Peyer's patch (tissue), 4 donors: ENCODE measurements around the gene MAEA. TPM values are rescaled to one million over a fixed set of nuclear protein-coding genes. Genes with fewer than 3 reads are reported as not detected.
A peak's percentile ranks its signal among the peaks of the same experiment; 100 is the strongest.

Experiments
- DNase-seq, 3 donors: peaks; one replicate each; pipeline ENCODE4 v3.0.0-alpha.2; 2017 to 2019
- H3K27ac ChIP-seq, 4 donors: fragments of 200-600 bp; sonication (generic); one replicate each; pipeline ENCODE4 v1.5.1; 2016 to 2019
- H3K27me3 ChIP-seq, 2 donors: fragments of 200-600 bp; sonication (generic); one replicate each; pipeline ENCODE4 v1.5.1; 2019
- H3K36me3 ChIP-seq, 3 donors: fragments of 200-600 bp; sonication (generic); one replicate each; pipeline ENCODE4 v1.5.1; 2016 to 2019
- H3K4me1 ChIP-seq, 4 donors: fragments of 200-600 bp; sonication (generic); one replicate each; pipeline ENCODE4 v1.5.1; 2016 to 2019
- H3K4me3 ChIP-seq, 4 donors: fragments of 200-600 bp; sonication (generic); 1 replicate in 3 of 4; 2 replicates in 1 of 4; pipeline ENCODE4 v1.5.1; 2016 to 2019; ENCODE audit warnings: mild to moderate bottlenecking in 1 of 4
- H3K9me3 ChIP-seq, 4 donors: fragments of 200-600 bp; sonication (generic); one replicate each; pipeline ENCODE4 v1.5.1; 2016 to 2019; ENCODE audit warnings: mild to moderate bottlenecking in 1 of 4
- POLR2A ChIP-seq, 2 donors: fragments of 450-650 bp; IDR thresholded peaks; one replicate each; pipeline ENCODE4 v1.5.1; 2017; ENCODE audit warnings: antibody characterized with exemption in 2 of 2, mild to moderate bottlenecking in 2 of 2, moderate library complexity in 2 of 2
- total RNA-seq, 4 donors: library from RNA; depleted of rRNA; stranded (reverse); fragments of >200 nt; gene quantifications; one replicate each; pipeline ENCODE4 v1.1.0, GENCODE V29; 2016
- TF ChIP-seq, protein P1 (sequence below), 6 experiments: fragments of 450-650 bp in 4 of 6; fragments of 200-600 bp in 2 of 6; sonication (generic) in 1 of 6; IDR thresholded peaks; one replicate each; pipeline ENCODE4 v1.5.1; 2017 to 2019; ENCODE audit warnings: antibody characterized with exemption in 6 of 6, mild to moderate bottlenecking in 3 of 6, moderate library complexity in 1 of 6

Gene MAEA
- total RNA-seq, 4 donors from 2014 or later = 112 to 200 (median 143) TPM

GRCh38 chr4:1366371-1367229, 76.9 kb downstream of the MAEA start:
- TF ChIP-seq POLR2A (IDR thresholded peaks at IDR 0.05) = no peak
- TF ChIP-seq, protein P1, sequence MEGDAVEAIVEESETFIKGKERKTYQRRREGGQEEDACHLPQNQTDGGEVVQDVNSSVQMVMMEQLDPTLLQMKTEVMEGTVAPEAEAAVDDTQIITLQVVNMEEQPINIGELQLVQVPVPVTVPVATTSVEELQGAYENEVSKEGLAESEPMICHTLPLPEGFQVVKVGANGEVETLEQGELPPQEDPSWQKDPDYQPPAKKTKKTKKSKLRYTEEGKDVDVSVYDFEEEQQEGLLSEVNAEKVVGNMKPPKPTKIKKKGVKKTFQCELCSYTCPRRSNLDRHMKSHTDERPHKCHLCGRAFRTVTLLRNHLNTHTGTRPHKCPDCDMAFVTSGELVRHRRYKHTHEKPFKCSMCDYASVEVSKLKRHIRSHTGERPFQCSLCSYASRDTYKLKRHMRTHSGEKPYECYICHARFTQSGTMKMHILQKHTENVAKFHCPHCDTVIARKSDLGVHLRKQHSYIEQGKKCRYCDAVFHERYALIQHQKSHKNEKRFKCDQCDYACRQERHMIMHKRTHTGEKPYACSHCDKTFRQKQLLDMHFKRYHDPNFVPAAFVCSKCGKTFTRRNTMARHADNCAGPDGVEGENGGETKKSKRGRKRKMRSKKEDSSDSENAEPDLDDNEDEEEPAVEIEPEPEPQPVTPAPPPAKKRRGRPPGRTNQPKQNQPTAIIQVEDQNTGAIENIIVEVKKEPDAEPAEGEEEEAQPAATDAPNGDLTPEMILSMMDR (IDR thresholded peaks at IDR 0.05) = no peak
- H3K4me3 ChIP-seq = no peak overlapping the region
- peak overlapping the region in 1 of 4 donors; percentile 19 for H3K27ac ChIP-seq
- peak in 1 of 3 donors; percentile 40 for DNase-seq
- H3K4me1 ChIP-seq = no peaks in the 10 kb centered on the region
- no peaks in the 10 kb centered on the region for H3K9me3 ChIP-seq
- no peaks in the 10 kb centered on the region for H3K27me3 ChIP-seq
- H3K36me3 ChIP-seq = peaks cover 0 to 30% (median 0%) of the 10 kb centered on the region in 3 donors

GRCh38 chr4:1367230-1367935, 77.7 kb downstream of the MAEA start:
- Histone ChIP-seq H3K4me1 (no peaks in the 10 kb centered on the region), H3K36me3 (peaks cover 0 to 30% (median 0%) of the 10 kb centered on the region in 3 donors), H3K27ac (no peak overlapping the region), H3K9me3 (no peaks in the 10 kb centered on the region), H3K27me3 (no peaks in the 10 kb centered on the region), H3K4me3 (no peak overlapping the region)
- peak in 1 of 3 donors; percentile 40 for DNase-seq
- TF ChIP-seq POLR2A (IDR thresholded peaks at IDR 0.05) = no peak
- TF ChIP-seq, protein P1 (IDR thresholded peaks at IDR 0.05) = no peak

- no peak for DNase-seq
- no peak overlapping the region for H3K27ac ChIP-seq
- H3K4me1 ChIP-seq = no peaks in the 10 kb centered on the region
- H3K4me3 ChIP-seq = no peak overlapping the region
- peaks cover 0 to 30% (median 0%) of the 10 kb centered on the region in 3 donors for H3K36me3 ChIP-seq
- no peaks in the 10 kb centered on the region for H3K9me3 ChIP-seq
- H3K27me3 ChIP-seq = no peaks in the 10 kb centered on the region
- TF ChIP-seq POLR2A (IDR thresholded peaks at IDR 0.05) = no peak
- TF ChIP-seq, protein P1 (IDR thresholded peaks at IDR 0.05) = no peak
These were observed 78.2 kb downstream of the MAEA start for GRCh38 chr4:1367936-1368289.

DNA sequence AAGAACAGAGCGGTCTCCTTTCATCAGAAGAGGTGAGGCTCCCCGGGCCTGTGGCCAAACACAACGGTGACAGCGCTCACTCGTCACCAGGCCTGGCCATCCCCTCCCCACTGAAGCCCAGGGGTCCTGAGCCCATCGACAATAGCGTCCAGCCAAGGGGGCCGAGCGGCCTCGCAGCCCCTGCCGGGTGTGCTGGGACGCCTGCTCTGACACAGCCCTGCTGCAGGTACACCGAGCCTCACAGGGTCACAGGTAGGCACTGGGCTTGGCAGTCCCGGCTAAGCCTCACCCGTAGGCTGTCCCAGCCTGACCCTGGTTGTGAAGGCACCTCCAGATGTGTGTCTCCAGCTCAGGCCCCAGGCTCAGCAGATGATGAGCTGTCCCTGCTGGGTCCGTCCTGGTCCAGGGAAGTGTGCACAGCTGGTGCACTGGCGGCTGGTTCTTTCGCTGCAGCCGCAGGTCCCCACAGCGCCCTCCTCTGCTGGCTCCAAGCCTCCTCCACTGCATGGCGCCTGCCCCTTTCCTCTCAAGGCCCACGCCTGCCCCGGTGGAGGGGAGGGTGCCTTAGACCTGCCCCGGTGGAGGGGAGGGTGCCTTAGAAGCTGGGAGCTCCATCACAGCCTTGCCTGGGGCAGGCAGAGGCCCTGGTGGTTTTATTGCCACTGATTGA, 78.9 kb downstream of the MAEA start:
- Histone ChIP-seq H3K4me1 (no peaks in the 10 kb centered on the region), H3K9me3 (no peaks in the 10 kb centered on the region), H3K27me3 (no peaks in the 10 kb centered on the region), H3K4me3 (no peak overlapping the region), H3K27ac (no peak overlapping the region), H3K36me3 (peaks cover 0 to 33% (median 0%) of the 10 kb centered on the region in 3 donors)
- DNase-seq = peak in 1 of 3 donors; percentile 35
- TF ChIP-seq, protein P1 (IDR thresholded peaks at IDR 0.05) = no peak
- no peak for TF ChIP-seq POLR2A (IDR thresholded peaks at IDR 0.05)

GRCh38 chr4:1369091-1369450, 79.4 kb downstream of the MAEA start:
- Histone ChIP-seq H3K4me1 (no peaks in the 10 kb centered on the region), H3K4me3 (no peak overlapping the region), H3K9me3 (no peaks in the 10 kb centered on the region), H3K27me3 (no peaks in the 10 kb centered on the region), H3K27ac (no peak overlapping the region), H3K36me3 (peaks cover 0 to 33% (median 0%) of the 10 kb centered on the region in 3 donors)
- peak in 1 of 3 donors; percentile 25 for DNase-seq
- TF ChIP-seq, protein P1 (IDR thresholded peaks at IDR 0.05) = no peak
- no peak for TF ChIP-seq POLR2A (IDR thresholded peaks at IDR 0.05)
